Measurements from ENCODE around the gene DDA1. TPM values are rescaled to one million over a fixed set of nuclear protein-coding genes. Genes with fewer than 3 reads are reported as not detected.
A peak's percentile ranks its signal among the peaks of the same experiment; 100 is the strongest.

DDA1 gene
- total and polyA plus RNA-seq, 2 of the 13 experiments (the other 11 are each of a cell fraction or from before 2014, with no cell fraction given) = 24.5 to 26.0 TPM

DNA sequence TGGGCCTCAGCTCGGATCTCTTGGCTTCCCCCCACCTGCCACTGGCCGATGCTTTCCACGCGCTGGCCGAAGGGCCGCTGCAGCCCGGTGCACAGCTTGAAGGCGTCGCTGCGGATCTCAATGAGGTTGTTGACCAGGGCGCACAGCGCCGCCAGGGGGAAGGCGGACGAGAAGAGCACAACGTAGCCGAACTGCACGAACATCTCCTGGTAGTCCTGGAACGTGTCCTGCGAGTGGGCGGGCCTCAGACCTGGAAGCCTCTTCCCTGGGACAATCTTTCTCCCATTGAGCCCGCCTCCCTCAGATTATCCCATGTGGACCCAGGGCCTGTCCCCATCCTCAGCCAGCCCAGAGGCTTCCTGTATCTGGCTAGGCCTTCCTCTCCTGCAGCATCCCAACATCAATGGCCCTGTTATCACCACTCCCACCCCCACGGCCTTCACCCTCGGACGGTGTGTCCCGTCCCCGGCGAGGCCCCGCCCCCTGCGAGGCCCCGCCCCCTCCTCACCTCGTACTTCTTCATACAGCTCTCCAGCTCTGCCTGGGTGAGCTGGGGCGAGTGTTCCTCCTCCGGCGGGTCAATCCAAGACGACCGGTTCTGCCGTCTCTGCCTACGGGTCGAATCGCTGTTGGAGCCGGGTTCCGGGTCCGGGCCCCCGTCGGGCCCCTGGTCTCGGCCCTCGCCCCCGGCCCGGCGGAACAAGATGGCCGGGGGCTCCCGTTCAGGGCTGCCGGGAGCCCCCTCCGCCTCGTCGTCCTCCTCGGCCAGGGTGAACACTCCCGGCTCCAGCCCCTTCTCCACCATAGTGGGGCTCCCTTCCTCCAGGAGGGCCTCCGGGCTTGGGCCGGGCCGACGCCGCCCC lies 18.5 kb downstream of the DDA1 start (continued):
- TF ChIP-seq, protein P1, sequence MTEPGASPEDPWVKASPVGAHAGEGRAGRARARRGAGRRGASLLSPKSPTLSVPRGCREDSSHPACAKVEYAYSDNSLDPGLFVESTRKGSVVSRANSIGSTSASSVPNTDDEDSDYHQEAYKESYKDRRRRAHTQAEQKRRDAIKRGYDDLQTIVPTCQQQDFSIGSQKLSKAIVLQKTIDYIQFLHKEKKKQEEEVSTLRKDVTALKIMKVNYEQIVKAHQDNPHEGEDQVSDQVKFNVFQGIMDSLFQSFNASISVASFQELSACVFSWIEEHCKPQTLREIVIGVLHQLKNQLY (CRISPR knock-in tag; IDR thresholded peaks at IDR 0.05) = no peak
- TF ChIP-seq SRF (IDR thresholded peaks at IDR 0.05; ENCODE audit: low read depth, low read length) (no peak), TERF1 (CRISPR knock-in tag; IDR thresholded peaks at IDR 0.05) (no peak)

DNA sequence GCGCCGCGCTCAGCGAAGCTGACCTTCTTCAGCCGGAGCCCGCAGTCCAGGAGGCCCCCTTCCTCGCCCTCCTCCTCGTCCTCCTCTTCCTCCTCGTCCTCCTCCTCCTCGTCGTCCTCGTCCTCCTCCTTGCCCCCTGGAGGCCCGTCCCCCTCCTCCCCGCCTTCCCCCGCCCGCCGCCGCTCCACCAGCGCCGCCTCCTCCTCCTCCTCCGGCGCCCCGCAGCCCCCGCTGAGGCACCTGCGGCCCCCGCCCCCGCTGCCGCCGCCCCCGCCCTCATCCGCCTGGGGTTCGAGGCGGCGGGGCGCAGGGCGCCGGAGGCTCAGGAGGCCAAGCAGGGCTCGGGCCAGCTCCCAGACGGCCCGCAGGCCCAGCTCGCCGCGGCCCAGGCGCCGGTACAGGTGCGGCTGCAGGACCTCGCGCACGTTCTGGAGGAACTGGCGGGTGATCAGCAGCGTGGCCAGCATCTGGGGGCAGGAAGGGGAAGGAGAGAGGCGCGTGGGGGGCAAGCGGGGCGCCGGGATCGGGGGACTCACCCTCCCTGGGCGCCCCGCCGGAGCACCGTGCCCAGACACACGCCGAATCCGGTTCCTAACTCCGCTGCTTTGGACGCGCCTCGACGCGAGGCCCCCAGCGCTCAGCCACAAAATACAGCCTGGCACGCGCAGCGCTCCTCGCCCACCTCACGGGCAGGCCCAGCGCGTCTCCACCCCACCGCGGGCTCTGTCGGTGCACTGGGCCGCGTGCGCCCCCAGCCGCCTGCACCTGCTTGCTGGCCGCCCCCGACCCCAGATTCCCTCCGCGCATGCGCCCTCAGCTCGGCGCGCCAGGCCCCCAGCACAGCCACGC lies 19.4 kb downstream of the DDA1 start:
- ChIA-PET CTCF (ENCODE audit: low intra/inter-chr PET ratio, low total read pairs) (no interaction called here), POLR2A (no interaction called here)
- Histone ChIP-seq H3K36me3 (replicated peaks in 1 of 2; ENCODE audit: control insufficient read depth in 1 of 2, insufficient read depth in 2 of 2, low read length in 2 of 2) (no peaks in the 10 kb centered on the region), H2AFZ (ENCODE audit: low read length) (no peak overlapping the region), H3K9me3 (ENCODE audit: low read length) (no peaks in the 10 kb centered on the region), H3K9ac (ENCODE audit: insufficient read depth, low read depth, low read length) (no peak overlapping the region), H3K79me2 (ENCODE audit: insufficient read depth, low read length) (no peaks in the 10 kb centered on the region), H3K4me1 (ENCODE audit: insufficient read depth, low read length) (peaks cover 22% of the 10 kb centered on the region), H4K20me1 (ENCODE audit: insufficient read depth, low read length) (no peaks in the 10 kb centered on the region), H3K27me3 (ENCODE audit: control insufficient read depth in 1 of 2, insufficient read depth in 2 of 2, low read length in 2 of 2) (no peaks in the 10 kb centered on the region), H3K27ac (ENCODE audit: extremely low read length, insufficient read depth, low read length) (no peak overlapping the region), H3K4me3 (replicated peaks in 1 of 3; ENCODE audit: insufficient read depth in 1 of 3, low read depth in 2 of 3, low read length in 3 of 3) (no peak overlapping the region), H3K4me2 (ENCODE audit: low read depth, low read length) (no peak overlapping the region)
- in situ Hi-C loops (cut with HindIII; ENCODE audit: extremely low pct_ligation_motif_present, low pct_unique_long_range_greater_than_20kb) = no loop called here
- no peak for TF ChIP-seq DPF2 (CRISPR knock-in tag; IDR thresholded peaks at IDR 0.05; ENCODE audit: borderline replicate concordance, low read depth)
- TF ChIP-seq, protein P2, sequence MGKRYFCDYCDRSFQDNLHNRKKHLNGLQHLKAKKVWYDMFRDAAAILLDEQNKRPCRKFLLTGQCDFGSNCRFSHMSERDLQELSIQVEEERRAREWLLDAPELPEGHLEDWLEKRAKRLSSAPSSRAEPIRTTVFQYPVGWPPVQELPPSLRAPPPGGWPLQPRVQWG (CRISPR knock-in tag; IDR thresholded peaks at IDR 0.05; ENCODE audit: borderline replicate concordance, low read depth) = no peak
- no peak for TF ChIP-seq PRDM4 (CRISPR knock-in tag; IDR thresholded peaks at IDR 0.05; ENCODE audit: borderline replicate concordance)
- 0 out of 2 replicates have a peak, but pooled peaks have one; percentile 12 for TF ChIP-seq ZNF768 (CRISPR knock-in tag; IDR thresholded peaks at IDR 0.05)
- intact Hi-C loops (cut with micrococcal nuclease; ENCODE audit: unreplicated experiment) = no loop called here
- DNase-seq (ENCODE audit: low spot score) = no peak
- ATAC-seq = no peak
- no peak for FAIRE-seq
- WGBS (ENCODE audit: low lambda C conversion rate) = 98% methylated on average over 79 of the region's 94 CpGs
- no TSS peak for BruUV-seq (replicated peaks)
